ENCODE measurements around the gene SIX5.

DNA sequence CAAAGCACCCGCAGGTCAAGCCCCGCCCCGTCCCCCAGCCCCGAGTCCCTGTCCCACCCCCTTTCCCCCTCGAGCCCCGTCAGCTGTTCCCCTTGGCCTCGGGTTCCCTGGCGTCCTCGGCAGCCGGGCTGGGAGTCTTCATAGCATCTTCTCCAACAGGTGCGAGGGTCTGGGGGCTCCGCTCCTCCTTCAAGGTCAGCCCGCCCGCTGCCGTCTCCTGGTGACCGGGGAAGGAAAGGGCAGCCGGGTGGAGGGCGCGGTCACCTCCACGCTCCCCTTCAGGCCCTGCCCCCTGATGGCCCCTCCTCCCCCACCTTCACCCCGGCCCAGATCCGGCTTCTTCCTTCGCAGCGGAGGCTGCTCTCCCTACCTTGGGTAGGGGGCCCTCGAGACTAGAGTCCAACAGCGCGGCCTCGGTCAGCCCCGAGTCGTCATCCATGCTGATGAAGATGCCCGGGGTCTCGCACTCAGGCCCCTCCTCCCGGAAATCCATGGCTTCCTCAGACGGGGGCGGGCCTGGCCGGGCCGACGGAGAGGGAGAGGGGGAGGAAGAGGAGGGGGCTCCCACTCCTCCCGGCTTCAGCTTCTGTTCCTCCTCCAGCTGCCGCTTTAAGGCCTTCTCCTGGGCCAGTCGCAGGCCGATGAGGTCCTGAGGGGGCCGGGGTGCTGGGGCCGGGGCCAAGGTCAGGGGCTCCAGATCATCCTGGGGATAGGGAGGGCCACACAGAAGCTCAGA is 46.6 kb upstream of the SIX5 start:
- TF ChIP-seq GABPA (tag; conservative IDR thresholded peaks at IDR 0.05; ENCODE audit: low read depth) (no peak), MYC (IDR thresholded peaks at IDR 0.05; ENCODE audit: low read depth, low read length) (no peak), MYC (CRISPR knock-in tag; IDR thresholded peaks at IDR 0.05; ENCODE audit: borderline replicate concordance, low read depth) (no peak), ZNF766 (CRISPR knock-in tag; conservative IDR thresholded peaks at IDR 0.05) (no peak), GABPB1 (CRISPR knock-in tag; IDR thresholded peaks at IDR 0.05) (no peak), ZSCAN32 (CRISPR knock-in tag; IDR thresholded peaks at IDR 0.05) (no peak)
